Mucosa of descending colon (tissue), 3 donors: ENCODE measurements around the gene RTCA. TPM values are rescaled to one million over a fixed set of nuclear protein-coding genes. Genes with fewer than 3 reads are reported as not detected.
A peak's percentile ranks its signal among the peaks of the same experiment; 100 is the strongest.
"Not testable (repeated sequence)": the region's sequence is repeated elsewhere in the genome, so short reads cannot be mapped to it uniquely, and the experiment has no call there.

Source experiments
- ATAC-seq: fragments of 200-7000 bp; cut with Tn5 transposase; one replicate; pipeline ENCODE4 v1.9.1; 2020; ENCODE audit warnings: mild to moderate bottlenecking, moderate library complexity
- DNase-seq, 3 donors: peaks; one replicate each; pipeline ENCODE4 v3.0.0-alpha.2; 2020
- H3K36me3 ChIP-seq: fragments of 200-600 bp; one replicate; pipeline ENCODE4 v1.8.0; 2021; ENCODE audit warnings: low read depth, mild to moderate bottlenecking
- H3K4me1 ChIP-seq: fragments of 200-600 bp; one replicate; pipeline ENCODE4 v1.8.0; 2021; ENCODE audit warnings: low read depth, mild to moderate bottlenecking
- H3K4me3 ChIP-seq: fragments of 200-600 bp; one replicate; pipeline ENCODE4 v1.8.0; 2021; ENCODE audit warnings: mild to moderate bottlenecking
- H3K9me3 ChIP-seq: fragments of 200-600 bp; one replicate; pipeline ENCODE4 v1.8.0; 2021; ENCODE audit warnings: mild to moderate bottlenecking
- intact Hi-C, 2 donors: fragments of 100-400 bp; cut with DNase I in 1 of 2; cut with micrococcal nuclease in 1 of 2; formaldehyde crosslinking; loops; one replicate each; pipeline versions ENCODE4 v1.11.0 to v1.11.1; 2022; cut with DNase I, micrococcal nuclease
- total RNA-seq, 3 donors: library from RNA; stranded (reverse); fragmentation: NEBNext Ultra II Directional in 2 of 3; extraction: Animal tissue kit (Norgen Biotek cat#: 25700) in 2 of 3; gene quantifications; one replicate each; pipeline versions ENCODE4 v1.2.1 to v1.2.4, GENCODE V29; 2021 to 2023
- TF ChIP-seq, protein P1 (sequence below): fragments of 200-600 bp; IDR thresholded peaks from one replicate; pipeline ENCODE4 v1.8.0; 2022; ENCODE audit warnings: antibody characterized with exemption, mild to moderate bottlenecking
- donor health status: DM: no; HTN: no; CAD: no; lungs with moderate emphysema.
- donor health status: DM: no; HTN: no; CAD: no.
- donor health status: DM: no; HTN: yes; CAD: no.

RTCA gene
- total RNA-seq, 3 donors from 2014 or later, result 35.0 to 40.1 (median 36.3) TPM

DNA sequence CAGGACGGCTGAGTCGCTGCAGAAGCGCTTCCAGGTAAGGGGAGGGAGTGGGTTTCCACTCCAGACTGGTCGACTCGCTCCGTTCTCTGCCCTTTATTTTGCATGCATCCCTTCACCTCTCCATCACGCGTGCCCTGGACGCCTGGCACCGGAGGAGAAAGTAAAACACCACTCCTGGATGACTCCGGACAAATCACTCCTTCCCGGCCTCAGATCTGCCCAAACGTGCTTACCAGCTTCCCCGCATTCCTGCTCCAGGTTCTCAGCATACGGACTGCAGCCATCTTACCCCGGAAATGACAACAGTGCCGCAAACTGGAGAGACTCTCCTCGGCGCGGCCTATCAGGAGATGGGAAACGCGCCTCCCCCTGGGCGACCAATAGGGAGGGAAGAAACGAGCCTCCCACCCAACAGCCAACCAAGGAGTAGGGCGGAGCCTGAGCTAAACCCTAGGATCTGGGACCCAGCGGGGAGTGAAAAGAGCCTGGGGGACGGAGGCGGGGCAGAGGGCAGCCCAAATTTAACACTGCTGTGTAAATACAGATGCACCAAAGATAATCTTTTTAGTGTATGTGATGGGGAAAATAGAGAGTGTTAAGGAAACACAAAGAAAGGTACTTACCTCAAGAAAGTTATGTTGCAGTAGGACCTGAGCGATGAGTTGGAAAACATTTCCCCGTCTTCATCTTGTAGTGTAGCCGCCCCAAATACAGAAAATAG is 16.3 kb upstream of the RTCA start, which contains the start of gene DBT:
TSS of gene DBT (minus strand) at position 298 of the 721 bp plus-strand sequence. CDS start at position 284, 14 bp downstream.
- DNase-seq, result peak; percentile 92 to 95 (median 94)
- peak; percentile 100 for ATAC-seq
- intact Hi-C loops, result no loop called here

DNA sequence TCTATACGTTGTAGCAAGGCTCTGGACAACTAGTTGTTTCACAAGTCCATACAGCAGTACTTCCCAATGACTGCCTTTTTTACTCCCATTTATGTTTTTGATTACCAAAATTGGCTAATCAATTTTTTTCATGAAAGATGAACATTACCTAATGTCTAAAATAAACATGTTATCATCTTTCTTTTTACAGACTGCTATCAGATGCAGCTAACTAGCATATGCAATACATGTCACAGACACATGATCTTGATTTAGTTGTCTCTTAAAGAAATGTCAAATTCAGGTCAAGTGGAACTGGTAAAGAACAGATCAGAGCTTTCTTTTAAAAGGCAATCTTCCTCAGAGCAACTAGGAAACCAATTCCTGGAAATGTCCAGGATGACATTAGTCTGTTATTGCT is 15.8 kb upstream of the RTCA start:
- H3K4me3 ChIP-seq, result no peak overlapping the region
- ATAC-seq (no peak), DNase-seq (no peak)
- TF ChIP-seq, protein P1, sequence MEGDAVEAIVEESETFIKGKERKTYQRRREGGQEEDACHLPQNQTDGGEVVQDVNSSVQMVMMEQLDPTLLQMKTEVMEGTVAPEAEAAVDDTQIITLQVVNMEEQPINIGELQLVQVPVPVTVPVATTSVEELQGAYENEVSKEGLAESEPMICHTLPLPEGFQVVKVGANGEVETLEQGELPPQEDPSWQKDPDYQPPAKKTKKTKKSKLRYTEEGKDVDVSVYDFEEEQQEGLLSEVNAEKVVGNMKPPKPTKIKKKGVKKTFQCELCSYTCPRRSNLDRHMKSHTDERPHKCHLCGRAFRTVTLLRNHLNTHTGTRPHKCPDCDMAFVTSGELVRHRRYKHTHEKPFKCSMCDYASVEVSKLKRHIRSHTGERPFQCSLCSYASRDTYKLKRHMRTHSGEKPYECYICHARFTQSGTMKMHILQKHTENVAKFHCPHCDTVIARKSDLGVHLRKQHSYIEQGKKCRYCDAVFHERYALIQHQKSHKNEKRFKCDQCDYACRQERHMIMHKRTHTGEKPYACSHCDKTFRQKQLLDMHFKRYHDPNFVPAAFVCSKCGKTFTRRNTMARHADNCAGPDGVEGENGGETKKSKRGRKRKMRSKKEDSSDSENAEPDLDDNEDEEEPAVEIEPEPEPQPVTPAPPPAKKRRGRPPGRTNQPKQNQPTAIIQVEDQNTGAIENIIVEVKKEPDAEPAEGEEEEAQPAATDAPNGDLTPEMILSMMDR, result no peak
- no peaks in the 10 kb centered on the region for H3K9me3 ChIP-seq
- intact Hi-C loops, result no loop called here
- H3K36me3 ChIP-seq, result no peaks in the 10 kb centered on the region
- peaks cover 7% of the 10 kb centered on the region for H3K4me1 ChIP-seq

More for the DNA sequence above, 16.3 kb upstream of the RTCA start, which contains the start of gene DBT:
- H3K4me3 ChIP-seq, result peak within 1 kb of the TSS; percentile 85
- no peaks in the 10 kb centered on the region for H3K9me3 ChIP-seq
- peaks cover 7% of the 10 kb centered on the region for H3K4me1 ChIP-seq
- no peaks in the 10 kb centered on the region for H3K36me3 ChIP-seq
- TF ChIP-seq, protein P1, result no peak

DNA sequence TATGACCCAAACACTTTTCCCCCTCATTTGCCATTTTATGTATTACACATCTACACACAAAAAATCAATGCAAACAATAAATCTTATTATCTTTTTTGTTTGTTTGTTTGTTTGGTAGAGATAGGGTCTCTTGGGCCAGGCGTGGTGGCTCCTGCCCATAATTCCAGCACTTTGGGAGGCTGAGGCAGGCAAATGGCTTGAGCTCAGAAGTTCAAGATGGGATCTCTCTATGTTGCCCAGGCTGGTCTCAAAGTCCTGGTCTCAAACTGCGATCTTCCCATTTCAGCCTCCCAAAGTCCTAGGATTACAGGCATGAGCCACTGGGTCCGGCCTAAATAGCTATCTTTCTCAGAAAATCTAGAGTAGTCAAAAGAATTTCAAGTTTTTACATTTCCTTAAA is 15.2 kb upstream of the RTCA start:
- ATAC-seq, result no peak
- intact Hi-C loops, result no loop called here
- H3K9me3 ChIP-seq, result no peaks in the 10 kb centered on the region

DNA sequence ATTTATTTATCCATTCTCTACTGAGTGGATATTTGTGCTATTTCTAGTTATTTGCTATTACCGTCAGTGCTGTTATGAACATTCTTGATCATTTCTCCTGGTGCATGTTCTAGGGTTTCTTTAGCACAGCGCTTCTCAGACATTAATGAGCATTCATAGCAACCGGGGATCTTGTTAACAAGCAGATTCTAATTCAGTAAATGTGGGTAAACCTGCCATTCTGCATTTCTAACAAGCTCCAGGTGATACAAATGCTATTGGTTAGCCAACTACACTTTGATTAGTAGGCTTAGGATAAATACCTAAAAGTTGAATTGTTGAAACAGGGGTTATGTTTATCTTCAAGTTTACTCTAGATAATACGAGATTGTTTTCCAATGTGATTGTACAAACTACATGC is 13.1 kb upstream of the RTCA start:
- Histone ChIP-seq H3K4me1 (peaks cover 7% of the 10 kb centered on the region), H3K36me3 (no peaks in the 10 kb centered on the region), H3K9me3 (no peaks in the 10 kb centered on the region), H3K4me3 (no peak overlapping the region)
- intact Hi-C loops, result no loop called here
- DNase-seq (no peak), ATAC-seq (no peak)
- TF ChIP-seq, protein P1, result no peak

More for the DNA sequence above, 15.2 kb upstream of the RTCA start:
- TF ChIP-seq, protein P1, result no peak
- Histone ChIP-seq H3K4me3 (no peak overlapping the region), H3K36me3 (no peaks in the 10 kb centered on the region), H3K4me1 (peaks cover 7% of the 10 kb centered on the region)
- no peak for DNase-seq

DNA sequence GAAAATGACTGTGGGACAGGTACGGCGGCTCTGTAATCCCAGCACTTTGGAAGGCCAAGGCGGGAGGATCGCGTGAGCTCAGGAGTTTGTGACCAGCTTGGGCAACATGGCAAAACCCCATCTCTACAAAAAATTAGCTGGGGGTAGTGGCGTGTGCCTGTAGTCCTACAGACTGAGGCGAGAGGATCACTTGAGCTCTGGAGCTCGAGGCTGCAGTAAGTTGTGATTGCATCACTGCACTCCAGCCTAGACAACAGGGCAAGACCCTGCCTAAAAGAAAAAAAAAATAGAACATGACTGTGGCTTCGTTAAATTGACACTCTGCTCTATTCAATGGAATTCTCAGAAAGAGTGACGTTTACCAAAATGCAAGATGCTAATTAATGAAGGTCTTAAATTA is 12.5 kb upstream of the RTCA start:
- no peaks in the 10 kb centered on the region for H3K36me3 ChIP-seq
- intact Hi-C loops, result no loop called here
- no peak overlapping the region for H3K4me3 ChIP-seq
- H3K4me1 ChIP-seq, result peaks cover 5% of the 10 kb centered on the region
- no peaks in the 10 kb centered on the region for H3K9me3 ChIP-seq
- ATAC-seq, result no peak
- no peak for DNase-seq
- TF ChIP-seq, protein P1, result no peak

DNA sequence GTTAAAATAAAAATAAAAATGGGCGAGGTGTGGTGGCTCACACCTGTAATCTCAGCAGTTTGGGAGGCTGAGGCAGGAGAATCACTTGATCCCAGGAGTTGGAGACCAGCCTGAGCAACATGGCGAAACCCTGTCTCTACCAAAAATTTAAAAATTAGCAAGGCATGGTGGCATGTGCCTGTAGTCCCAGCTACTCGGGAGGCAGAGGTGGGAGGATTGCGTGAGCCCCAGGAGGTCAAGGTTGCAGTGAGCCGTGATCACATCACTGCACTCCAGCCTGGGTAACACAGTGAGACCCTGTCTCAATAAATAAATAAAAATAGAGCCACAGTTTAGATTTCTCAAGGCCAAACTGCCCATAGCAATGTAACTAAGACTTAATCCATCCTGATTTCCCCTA is 9.7 kb upstream of the RTCA start:
- H3K36me3 ChIP-seq, ATAC-seq, H3K4me1 ChIP-seq, H3K9me3 ChIP-seq, H3K4me3 ChIP-seq, intact Hi-C loops, DNase-seq: not testable (repeated sequence)

DNA sequence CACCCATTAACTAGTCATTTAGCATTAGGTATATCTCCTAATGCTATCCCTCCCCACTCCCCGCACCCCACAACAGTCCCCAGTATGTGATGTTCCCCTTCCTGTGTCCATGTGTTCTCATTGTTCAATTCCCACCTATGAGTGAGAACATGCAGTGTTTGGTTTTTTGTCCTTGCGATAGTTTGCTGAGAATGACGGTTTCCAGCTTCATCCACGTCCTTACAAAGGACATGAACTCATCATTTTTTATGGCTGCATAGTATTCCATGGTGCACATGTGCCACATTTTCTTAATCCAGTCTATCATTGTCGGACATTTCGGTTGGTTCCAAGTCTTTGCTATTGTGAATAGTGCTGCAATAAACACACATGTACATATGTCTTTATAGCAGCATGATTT is 7.6 kb upstream of the RTCA start:
- H3K4me1 ChIP-seq, ATAC-seq, H3K9me3 ChIP-seq, intact Hi-C loops, DNase-seq, H3K4me3 ChIP-seq, H3K36me3 ChIP-seq: not testable (repeated sequence)
